Mesangial cell (primary cell): ENCODE data around the gene CEP68. TPM values are rescaled to one million over a fixed set of nuclear protein-coding genes. Genes with fewer than 3 reads are reported as not detected.

Source experiments
- total RNA-seq: library from RNA; depleted of rRNA; stranded (reverse); fragments of >200 nt; gene quantifications from 2 replicates; pipeline ENCODE4 v1.2.3, GENCODE V29; 2015

CEP68 gene, protein sequence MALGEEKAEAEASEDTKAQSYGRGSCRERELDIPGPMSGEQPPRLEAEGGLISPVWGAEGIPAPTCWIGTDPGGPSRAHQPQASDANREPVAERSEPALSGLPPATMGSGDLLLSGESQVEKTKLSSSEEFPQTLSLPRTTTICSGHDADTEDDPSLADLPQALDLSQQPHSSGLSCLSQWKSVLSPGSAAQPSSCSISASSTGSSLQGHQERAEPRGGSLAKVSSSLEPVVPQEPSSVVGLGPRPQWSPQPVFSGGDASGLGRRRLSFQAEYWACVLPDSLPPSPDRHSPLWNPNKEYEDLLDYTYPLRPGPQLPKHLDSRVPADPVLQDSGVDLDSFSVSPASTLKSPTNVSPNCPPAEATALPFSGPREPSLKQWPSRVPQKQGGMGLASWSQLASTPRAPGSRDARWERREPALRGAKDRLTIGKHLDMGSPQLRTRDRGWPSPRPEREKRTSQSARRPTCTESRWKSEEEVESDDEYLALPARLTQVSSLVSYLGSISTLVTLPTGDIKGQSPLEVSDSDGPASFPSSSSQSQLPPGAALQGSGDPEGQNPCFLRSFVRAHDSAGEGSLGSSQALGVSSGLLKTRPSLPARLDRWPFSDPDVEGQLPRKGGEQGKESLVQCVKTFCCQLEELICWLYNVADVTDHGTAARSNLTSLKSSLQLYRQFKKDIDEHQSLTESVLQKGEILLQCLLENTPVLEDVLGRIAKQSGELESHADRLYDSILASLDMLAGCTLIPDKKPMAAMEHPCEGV
- 5.9 and 10.3 TPM in 2 replicates for total RNA-seq

GRCh38 chr2:65056215-65057053 is at the start of gene CEP68:
TSS of gene CEP68 (plus strand) at chr2:65056416. CDS start at chr2:65069445, 13,029 bp downstream.

DNA sequence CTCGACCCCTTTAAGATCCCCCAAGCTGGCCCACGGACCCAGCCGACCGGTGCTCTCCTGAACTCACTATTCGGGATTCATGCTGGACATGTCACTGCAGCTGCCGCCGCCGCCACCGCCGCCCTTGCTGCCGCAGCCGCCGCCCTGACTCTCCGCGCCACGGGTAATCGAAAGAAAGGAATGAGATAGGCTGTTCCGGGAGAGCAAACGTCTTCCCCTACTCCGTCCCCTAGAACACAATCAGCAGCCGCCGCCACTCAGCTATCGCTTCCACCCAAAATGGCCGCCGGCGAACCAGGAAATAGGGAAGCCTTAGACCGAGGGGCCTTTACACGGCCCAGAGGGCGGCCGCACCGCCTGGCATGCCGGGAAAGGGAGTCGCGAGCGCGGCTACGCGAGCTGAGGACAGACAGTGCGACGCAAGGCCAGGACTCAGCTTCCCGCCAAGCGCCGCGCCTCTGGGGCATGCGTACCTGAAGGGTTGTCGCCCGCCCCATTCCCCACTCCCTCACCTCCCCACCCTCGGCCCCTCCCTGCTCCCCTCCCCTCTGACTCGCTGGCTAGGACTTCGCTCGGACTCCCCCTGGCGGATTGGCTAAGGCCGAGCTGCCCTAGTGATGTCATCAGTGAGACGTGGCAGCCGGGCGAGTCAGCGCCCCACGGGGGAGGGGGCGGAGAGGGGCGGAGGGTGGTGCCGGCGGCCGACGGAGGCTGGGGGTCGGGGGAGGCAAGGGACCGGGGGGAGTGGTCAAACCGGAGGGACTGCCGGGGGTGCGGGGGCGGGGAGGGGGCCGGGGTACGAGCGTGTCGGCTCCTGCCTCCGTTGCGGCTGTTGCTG is 73.8 kb downstream of the CEP68 start, which contains the start of gene RAB1A:
RAB1A (minus strand) TSS at position 281 of the 838 bp plus-strand sequence; CDS start at position 90, 191 bp downstream.

Other genes with a start within 250 kb of the CEP68 start
- gene SLC1A4, start 67.0 kb upstream of the CEP68 start, total RNA-seq, result 19.5 and 33.9 TPM in 2 replicates
- gene RAB1A, start 73.7 kb downstream of the CEP68 start, total RNA-seq, result 53.2 and 67.5 TPM in 2 replicates
- 56.7 and 87.2 TPM in 2 replicates for gene ACTR2, start 171.4 kb downstream of the CEP68 start, total RNA-seq